Measurements from ENCODE around the gene C5orf58.

GRCh38 chr5:170252720-170253350, 20.1 kb downstream of the C5orf58 start:
- TF ChIP-seq EZH2 (IDR thresholded peaks at IDR 0.05; ENCODE audit: borderline replicate concordance, low read length) (no peak), CTCF (IDR thresholded peaks at IDR 0.05; ENCODE audit: low read length) (no peak)

Measured in OCI-LY1 (cell line).